Left lung (tissue), 14 donors: Measurements from ENCODE around the gene SIN3A. TPM values are rescaled to one million over a fixed set of nuclear protein-coding genes. Genes with fewer than 3 reads are reported as not detected.
"Not testable (repeated sequence)": the region's sequence is repeated elsewhere in the genome, so short reads cannot be mapped to it uniquely, and the experiment has no call there.

Experiments
- ATAC-seq: fragments of 200-7000 bp; cut with Tn5 transposase; one replicate; pipeline ENCODE4 v1.9.1; 2020; ENCODE audit warnings: moderate library complexity
- DNase-seq, 4 donors: peaks; one replicate each; pipeline ENCODE4 v3.0.0-alpha.2; 2013 to 2020
- H3K27ac ChIP-seq, 2 donors: fragments of 200-600 bp; sonication (generic) in 1 of 2; one replicate each; pipeline versions ENCODE4 v1.5.0 to v1.8.0; 2020 to 2021
- H3K27me3 ChIP-seq, 2 donors: fragments of 200-600 bp; sonication (generic) in 1 of 2; one replicate each; pipeline versions ENCODE4 v1.5.0 to v1.8.0; 2020 to 2021
- H3K36me3 ChIP-seq, 2 donors: fragments of 200-600 bp; sonication (generic) in 1 of 2; one replicate each; pipeline versions ENCODE4 v1.5.0 to v1.8.0; 2020 to 2021
- H3K4me1 ChIP-seq, 2 donors: fragments of 200-600 bp; one replicate each; pipeline ENCODE4 v1.8.0; 2021
- H3K4me3 ChIP-seq, 2 donors: fragments of 200-600 bp; sonication (generic) in 1 of 2; one replicate each; pipeline versions ENCODE4 v1.5.0 to v1.8.0; 2020 to 2021; ENCODE audit warnings: mild to moderate bottlenecking in 1 of 2
- H3K9me3 ChIP-seq, 2 donors: fragments of 200-600 bp; sonication (generic) in 1 of 2; one replicate each; pipeline versions ENCODE4 v1.5.0 to v1.8.0; 2020 to 2021
- intact Hi-C, 2 donors: fragments of 100-400 bp; cut with DNase I; formaldehyde crosslinking; loops; one replicate each; pipeline versions ENCODE4 v1.11.2 to v1.14.2; 2022
- long read RNA-seq, 12 donors: library from polyadenylated mRNA in 2 of 12; unstranded in 2 of 12; transcript quantifications; one replicate each; pipeline ENCODE4 v2.0.0 and lab custom pipeline, GENCODE V29; 2019 to 2026
- polyA plus RNA-seq, 6 donors: library from polyadenylated mRNA; unstranded; fragments of 120-200 nt; gene quantifications; one replicate each; pipeline ENCODE4 v1.2.1, GENCODE V29; 2013; ENCODE audit not compliant: insufficient read length in 6 of 6
- total RNA-seq, 2 donors: library from RNA; stranded (reverse); fragmentation: NEBNext Ultra II Directional; extraction: Animal tissue kit (Norgen Biotek cat#: 25700); gene quantifications; one replicate each; pipeline ENCODE4 v1.2.1, GENCODE V29; 2021
- TF ChIP-seq, protein P1 (sequence below), 2 donors: fragments of 200-600 bp; sonication (generic) in 1 of 2; IDR thresholded peaks; one replicate each; pipeline versions ENCODE4 v1.5.0 to v1.8.0; 2021; ENCODE audit warnings: antibody characterized with exemption in 2 of 2
- donor health status: DM: no; HTN: yes; CAD: no.
- donor health status: DM: no; HTN: no; CAD: no.

SIN3A gene
- total RNA-seq (10 to 100 TPM; 49.4 to 50.5 TPM), polyA plus RNA-seq (10 to 100 TPM; 60.8 to 67.5 (median 62.3) TPM)
- long read RNA-seq, donor 1, transcript SIN3A-205 (5 exons, 617 nt), result major isoform, 5 of 36 reads
- long read RNA-seq, donor 1, partial matches to known transcripts, result 25 of 36 reads
- long read RNA-seq, donor 1, other reads (novel, unspliced or antisense), result 0 of 36 reads
- long read RNA-seq, donor 2, full-length matches to known transcripts, result 15 of 20 reads
- long read RNA-seq, donor 2, partial matches to known transcripts, result 5 of 20 reads
- long read RNA-seq, donor 2, other reads (novel, unspliced or antisense), result 0 of 20 reads
- long read RNA-seq, donor 3, full-length matches to known transcripts, result 6 of 6 reads
- long read RNA-seq, donor 3, partial matches to known transcripts, result 0 of 6 reads
- long read RNA-seq, donor 3, other reads (novel, unspliced or antisense), result 0 of 6 reads
- long read RNA-seq, donor 4, partial matches to known transcripts, result 1 of 1 reads
- long read RNA-seq, donor 4, other reads (novel, unspliced or antisense), result 0 of 1 reads
- long read RNA-seq, donor 5, partial matches to known transcripts, result 10 of 13 reads
- long read RNA-seq, donor 5, other reads (novel, unspliced or antisense), result 0 of 13 reads
- long read RNA-seq, donor 6, full-length matches to known transcripts, result 3 of 9 reads
- long read RNA-seq, donor 6, partial matches to known transcripts, result 6 of 9 reads
- long read RNA-seq, donor 6, other reads (novel, unspliced or antisense), result 0 of 9 reads
- long read RNA-seq, donor 7, partial matches to known transcripts, result 0 of 3 reads
- long read RNA-seq, donor 7, other reads (novel, unspliced or antisense), result 0 of 3 reads
- long read RNA-seq, donor 8, full-length matches to known transcripts, result 7 of 19 reads
- long read RNA-seq, donor 8, partial matches to known transcripts, result 12 of 19 reads
- long read RNA-seq, donor 8, other reads (novel, unspliced or antisense), result 0 of 19 reads
- long read RNA-seq, donor 9, result 0 reads
- long read RNA-seq, donor 10, partial matches to known transcripts, result 0 of 1 reads
- long read RNA-seq, donor 10, other reads (novel, unspliced or antisense), result 1 of 1 reads
- long read RNA-seq, donor 11, result 0 reads
- long read RNA-seq, donor 12, full-length matches to known transcripts, result 7 of 12 reads
- long read RNA-seq, donor 12, partial matches to known transcripts, result 5 of 12 reads
- long read RNA-seq, donor 12, other reads (novel, unspliced or antisense), result 0 of 12 reads

GRCh38 chr15:75451674-75452363 lies at the start of gene SIN3A:
Gene SIN3A, minus strand, starts transcription at chr15:75451690. Its CDS starts 21,315 bp downstream, at chr15:75430375.
- H3K27ac ChIP-seq, result peak within 1 kb of the TSS; percentile 91 to 93
- DNase-seq, result peak; percentile 98 to 100 (median 98)
- H3K4me1 ChIP-seq, result peaks cover 20 to 54% of the 10 kb centered on the region in 2 donors
- H3K4me3 ChIP-seq, result peak within 1 kb of the TSS; percentile 62 to 92
- no peaks in the 10 kb centered on the region for H3K27me3 ChIP-seq
- peak; percentile 57 for ATAC-seq
- no peaks in the 10 kb centered on the region for H3K36me3 ChIP-seq
- no peaks in the 10 kb centered on the region for H3K9me3 ChIP-seq
- TF ChIP-seq, protein P1, sequence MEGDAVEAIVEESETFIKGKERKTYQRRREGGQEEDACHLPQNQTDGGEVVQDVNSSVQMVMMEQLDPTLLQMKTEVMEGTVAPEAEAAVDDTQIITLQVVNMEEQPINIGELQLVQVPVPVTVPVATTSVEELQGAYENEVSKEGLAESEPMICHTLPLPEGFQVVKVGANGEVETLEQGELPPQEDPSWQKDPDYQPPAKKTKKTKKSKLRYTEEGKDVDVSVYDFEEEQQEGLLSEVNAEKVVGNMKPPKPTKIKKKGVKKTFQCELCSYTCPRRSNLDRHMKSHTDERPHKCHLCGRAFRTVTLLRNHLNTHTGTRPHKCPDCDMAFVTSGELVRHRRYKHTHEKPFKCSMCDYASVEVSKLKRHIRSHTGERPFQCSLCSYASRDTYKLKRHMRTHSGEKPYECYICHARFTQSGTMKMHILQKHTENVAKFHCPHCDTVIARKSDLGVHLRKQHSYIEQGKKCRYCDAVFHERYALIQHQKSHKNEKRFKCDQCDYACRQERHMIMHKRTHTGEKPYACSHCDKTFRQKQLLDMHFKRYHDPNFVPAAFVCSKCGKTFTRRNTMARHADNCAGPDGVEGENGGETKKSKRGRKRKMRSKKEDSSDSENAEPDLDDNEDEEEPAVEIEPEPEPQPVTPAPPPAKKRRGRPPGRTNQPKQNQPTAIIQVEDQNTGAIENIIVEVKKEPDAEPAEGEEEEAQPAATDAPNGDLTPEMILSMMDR (IDR thresholded peaks at IDR 0.05), result no peak
- intact Hi-C loops, result no loop called here

DNA sequence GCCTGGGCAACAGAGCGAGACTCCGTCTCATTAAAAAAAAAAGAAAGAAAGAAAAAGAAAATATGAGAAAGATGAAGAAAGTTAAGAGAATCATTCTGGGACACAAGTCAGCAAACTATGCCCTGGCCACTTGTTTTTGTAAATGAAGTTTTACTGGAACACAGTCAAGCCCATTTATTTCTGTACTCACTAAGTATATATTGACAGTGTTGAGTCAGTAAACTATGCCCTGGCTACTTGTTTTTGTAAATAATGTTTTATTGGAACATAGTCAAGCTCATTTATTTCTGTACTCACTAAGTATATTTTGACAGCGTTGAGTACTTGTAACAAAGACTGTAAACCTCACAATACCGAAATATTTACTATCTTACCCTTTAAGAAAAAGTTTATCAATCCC lies 42.2 kb upstream of the SIN3A start:
- intact Hi-C loops, result no loop called here
- H3K4me3 ChIP-seq, result no peak overlapping the region
- H3K9me3 ChIP-seq, result no peaks in the 10 kb centered on the region
- H3K27ac ChIP-seq, result no peak overlapping the region
- TF ChIP-seq, protein P1 (IDR thresholded peaks at IDR 0.05), result no peak
- DNase-seq (no peak), ATAC-seq (no peak)
- no peaks in the 10 kb centered on the region for H3K27me3 ChIP-seq
- H3K36me3 ChIP-seq, result peaks cover 0 to 64% of the 10 kb centered on the region in 2 donors
- no peaks in the 10 kb centered on the region for H3K4me1 ChIP-seq

DNA sequence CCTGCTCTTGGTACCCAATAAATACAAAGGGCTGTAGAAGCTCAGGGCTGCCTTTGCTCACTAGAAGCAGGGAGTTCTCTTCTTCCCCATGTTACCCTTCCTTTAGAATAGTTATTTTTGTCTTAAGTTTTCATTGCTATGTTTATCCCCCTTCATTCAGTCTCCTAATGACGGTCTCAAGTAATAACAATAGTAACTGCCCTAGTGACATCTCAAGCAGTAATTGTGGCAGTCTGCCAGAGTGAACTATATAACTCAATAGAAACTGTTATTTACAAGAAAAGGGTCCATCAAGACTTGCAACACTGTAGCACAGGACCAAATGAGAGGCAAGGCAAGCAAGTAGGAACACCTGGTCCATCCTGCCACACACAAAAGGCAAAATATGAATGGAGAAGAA lies 32.5 kb upstream of the SIN3A start:
- DNase-seq, result no peak
- TF ChIP-seq, protein P1 (IDR thresholded peaks at IDR 0.05), result no peak
- H3K36me3 ChIP-seq, result peaks cover 0 to 41% of the 10 kb centered on the region in 2 donors
- H3K9me3 ChIP-seq, result no peaks in the 10 kb centered on the region
- H3K4me1 ChIP-seq, result no peaks in the 10 kb centered on the region
- no peak overlapping the region for H3K27ac ChIP-seq
- no peaks in the 10 kb centered on the region for H3K27me3 ChIP-seq
- intact Hi-C loops, result no loop called here
- no peak for ATAC-seq
- no peak overlapping the region for H3K4me3 ChIP-seq

DNA sequence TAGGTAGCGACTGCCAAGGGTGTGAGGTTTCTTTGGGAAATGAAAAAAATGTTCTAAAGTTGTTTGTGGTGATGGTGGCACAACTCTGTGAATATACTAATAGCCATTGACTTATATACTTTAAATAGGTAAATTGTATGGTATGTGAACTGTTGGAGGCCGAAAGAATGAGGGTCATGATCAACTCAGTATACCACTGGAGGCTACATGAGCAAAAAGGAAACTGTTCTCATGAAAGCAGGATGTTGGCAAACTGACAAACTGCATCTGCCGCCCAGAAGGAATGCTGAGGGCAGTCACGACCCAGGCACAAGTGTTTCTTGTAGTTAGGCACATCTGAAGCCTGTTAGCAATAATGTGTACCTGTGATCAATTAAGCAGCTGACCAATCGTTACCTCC lies 32.1 kb upstream of the SIN3A start:
- intact Hi-C loops, DNase-seq: not testable (repeated sequence)

DNA sequence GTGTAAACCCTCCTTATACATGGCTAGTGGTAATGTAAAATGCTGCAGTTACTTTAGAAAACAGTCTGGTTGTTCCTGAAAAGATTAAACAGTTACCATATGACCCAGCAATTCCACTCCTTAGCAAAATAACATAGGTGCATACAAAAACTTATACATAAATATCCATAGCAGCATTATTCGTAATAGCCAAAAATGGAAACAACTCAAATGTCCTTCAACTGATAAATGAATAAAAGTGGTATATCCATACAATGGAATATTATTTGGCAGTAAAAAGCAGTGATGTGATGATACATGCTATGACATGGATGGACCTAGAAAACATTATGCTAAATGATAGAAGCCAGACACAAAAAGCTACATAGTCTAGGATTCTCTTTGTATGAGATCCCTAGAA lies 31.6 kb upstream of the SIN3A start:
- DNase-seq (no peak), ATAC-seq (no peak)
- intact Hi-C loops, result no loop called here
- H3K27ac ChIP-seq, result no peak overlapping the region
- no peaks in the 10 kb centered on the region for H3K4me1 ChIP-seq
- no peaks in the 10 kb centered on the region for H3K27me3 ChIP-seq
- peaks cover 0 to 41% of the 10 kb centered on the region in 2 donors for H3K36me3 ChIP-seq
- H3K9me3 ChIP-seq, result no peaks in the 10 kb centered on the region
- TF ChIP-seq, protein P1 (IDR thresholded peaks at IDR 0.05), result no peak
- H3K4me3 ChIP-seq, result no peak overlapping the region

More for the DNA sequence above, 32.1 kb upstream of the SIN3A start:
- not testable (repeated sequence) for H3K4me3 ChIP-seq, H3K9me3 ChIP-seq, H3K27ac ChIP-seq, H3K4me1 ChIP-seq, ATAC-seq, H3K27me3 ChIP-seq
- peaks cover 0 to 41% of the 10 kb centered on the region in 2 donors for H3K36me3 ChIP-seq

- ATAC-seq, DNase-seq, H3K9me3 ChIP-seq, H3K27me3 ChIP-seq, H3K4me1 ChIP-seq, H3K27ac ChIP-seq, intact Hi-C loops, H3K4me3 ChIP-seq: not testable (repeated sequence)
- H3K36me3 ChIP-seq, result peaks cover 0 to 46% of the 10 kb centered on the region in 2 donors
These were observed 29.0 kb upstream of the SIN3A start for GRCh38 chr15:75480463-75480862.
